HepG2 (cell line): ENCODE measurements around the gene JMJD8. TPM values are rescaled to one million over a fixed set of nuclear protein-coding genes. Genes with fewer than 3 reads are reported as not detected.

Experiments used
- CBX2 ChIP-seq, 2 experiments: fragments of 200-600 bp in 1 of 2; sonication (generic); formaldehyde crosslinking in 1 of 2; IDR thresholded peaks; 2 replicates each; pipeline versions ENCODE4 v1.7.0 to v1.8.1; 2018 to 2022; ENCODE audit warnings: low read depth in 2 of 2, low read length in 1 of 2, mild to moderate bottlenecking in 1 of 2, missing genetic modification reagents in 1 of 2
- CENPX ChIP-seq: sonication (generic); formaldehyde crosslinking; IDR thresholded peaks from 2 replicates; pipeline ENCODE4 v1.9.0; 2021; ENCODE audit warnings: mild to moderate bottlenecking, missing genetic modification reagents, moderate library complexity
- DNMT1 ChIP-seq: sonication (generic); formaldehyde crosslinking; IDR thresholded peaks from 2 replicates; pipeline ENCODE4 v1.5.1; 2020; ENCODE audit warnings: mild to moderate bottlenecking, missing genetic modification reagents
- DR1 ChIP-seq: sonication (generic); formaldehyde crosslinking; IDR thresholded peaks from 2 replicates; pipeline ENCODE4 v1.8.0; 2021; ENCODE audit warnings: mild to moderate bottlenecking, missing genetic modification reagents, inconsistent platforms
- FOXM1 ChIP-seq: sonication (generic); formaldehyde crosslinking; IDR thresholded peaks from 2 replicates; pipeline ENCODE4 v1.5.0; 2020; ENCODE audit warnings: missing genetic modification reagents
- HNF4G ChIP-seq, 2 experiments: sonication (generic) in 1 of 2; formaldehyde crosslinking in 1 of 2; IDR thresholded peaks; 2 replicates each; pipeline versions ENCODE4 v1.4.0 to v1.6.1; 2011 to 2020; ENCODE audit warnings: borderline replicate concordance in 2 of 2, low read depth in 2 of 2, mild to moderate bottlenecking in 2 of 2, low read length in 1 of 2, missing genetic modification reagents in 1 of 2, moderate library complexity in 1 of 2
- MAX ChIP-seq: IDR thresholded peaks from 2 replicates; pipeline ENCODE4 v1.6.1; 2012; ENCODE audit warnings: inconsistent platforms
- MIXL1 ChIP-seq: IDR thresholded peaks from 2 replicates; pipeline ENCODE4 v1.6.1; 2016
- MXI1 ChIP-seq: IDR thresholded peaks from 3 replicates; pipeline ENCODE4 v1.6.1; 2012; ENCODE audit warnings: low read depth, low read length, inconsistent platforms, borderline replicate concordance
- PITX1 ChIP-seq: sonication (generic); formaldehyde crosslinking; IDR thresholded peaks from 2 replicates; pipeline ENCODE4 v1.5.1; 2020; ENCODE audit warnings: mild to moderate bottlenecking, missing genetic modification reagents
- RBM39 ChIP-seq: fragments of 200-400 bp; formaldehyde crosslinking; IDR thresholded peaks from one replicate; pipeline ENCODE4 v1.6.1; 2018; ENCODE audit warnings: antibody characterized with exemption, mild to moderate bottlenecking, low read depth, low read length; ENCODE audit not compliant: poor library complexity, severe bottlenecking
- RFX1 ChIP-seq: fragments of 450-650 bp; IDR thresholded peaks from 2 replicates; pipeline ENCODE4 v1.6.1; 2017
- SIN3A ChIP-seq: IDR thresholded peaks from 2 replicates; pipeline ENCODE4 v1.6.1; 2011; ENCODE audit warnings: low read depth, mild to moderate bottlenecking, control low read depth, low read length, borderline replicate concordance
- SMAD1 ChIP-seq: sonication (generic); formaldehyde crosslinking; IDR thresholded peaks from 2 replicates; pipeline ENCODE4 v1.4.0; 2020; ENCODE audit warnings: missing genetic modification reagents, low read depth, mild to moderate bottlenecking, borderline replicate concordance
- SOX13 ChIP-seq, 3 experiments: fragments of 450-650 bp in 1 of 3; sonication (generic) in 1 of 3; formaldehyde crosslinking in 1 of 3; IDR thresholded peaks in 2 of 3; conservative IDR thresholded peaks in 1 of 3; 2 replicates each; pipeline versions ENCODE4 v1.5.0 to v1.6.1; 2016 to 2020; ENCODE audit warnings: antibody characterized with exemption in 1 of 3, mild to moderate bottlenecking in 1 of 3, missing compliant biosample characterization in 1 of 3, missing genetic modification reagents in 1 of 3, moderate library complexity in 1 of 3
- SUZ12 ChIP-seq: fragments of 150-350 bp; IDR thresholded peaks from 2 replicates; pipeline ENCODE4 v1.6.1; 2014; ENCODE audit warnings: low read depth, low read length
- ZBTB8A ChIP-seq: sonication (generic); formaldehyde crosslinking; IDR thresholded peaks from 2 replicates; pipeline ENCODE4 v1.4.0; 2020; ENCODE audit warnings: mild to moderate bottlenecking, low read depth, missing genetic modification reagents, borderline replicate concordance
- ZEB1 ChIP-seq: IDR thresholded peaks from 2 replicates; pipeline ENCODE4 v1.6.1; 2012; ENCODE audit warnings: mild to moderate bottlenecking, low read depth, inconsistent platforms; ENCODE audit not compliant: insufficient replicate concordance
- ZFP1 ChIP-seq: IDR thresholded peaks from 2 replicates; pipeline ENCODE4 v1.6.1; 2016
- ZNF343 ChIP-seq: sonication (generic); formaldehyde crosslinking; IDR thresholded peaks from 2 replicates; pipeline ENCODE4 v1.4.0; 2020; ENCODE audit warnings: mild to moderate bottlenecking, missing genetic modification reagents
- ZNF772 ChIP-seq: sonication (generic); formaldehyde crosslinking; IDR thresholded peaks from 2 replicates; pipeline ENCODE4 v1.5.0; 2020; ENCODE audit warnings: mild to moderate bottlenecking, missing genetic modification reagents
- ZNF775 ChIP-seq: sonication (generic); formaldehyde crosslinking; IDR thresholded peaks from 2 replicates; pipeline ENCODE4 v1.4.0; 2020; ENCODE audit warnings: missing genetic modification reagents, mild to moderate bottlenecking, moderate library complexity, borderline replicate concordance
- ZNF841 ChIP-seq: sonication (generic); formaldehyde crosslinking; IDR thresholded peaks from 2 replicates; pipeline ENCODE4 v1.8.1; 2023; ENCODE audit warnings: missing genetic modification reagents, borderline replicate concordance
- ZZZ3 ChIP-seq: sonication (generic); formaldehyde crosslinking; IDR thresholded peaks from 2 replicates; pipeline ENCODE4 v1.4.0; 2020; ENCODE audit warnings: missing genetic modification reagents, mild to moderate bottlenecking, borderline replicate concordance
- polyA plus RNA-seq, 8 experiments: library from polyadenylated mRNA; depleted of rRNA in 3 of 8; stranded (reverse) in 7 of 8; unstranded in 1 of 8; fragments of >200 nt; fragmentation: Illumina TruSeq in 4 of 8; extraction: Trizol in 4 of 8; gene quantifications; 2 replicates each; pipeline versions ENCODE4 v1.2.1 to v1.2.3, GENCODE V29; 2011 to 2016; ENCODE audit warnings: low read depth in 4 of 8, missing spikeins in 1 of 8, mixed read lengths in 1 of 8; ENCODE audit not compliant: insufficient read depth in 1 of 8
- total RNA-seq, 5 experiments: library from RNA; depleted of rRNA; stranded (reverse); fragments of >200 nt; fragmentation: Illumina TruSeq; extraction: Trizol; gene quantifications; 2 replicates each; pipeline ENCODE4 v1.2.3, GENCODE V29; 2016; ENCODE audit warnings: low read depth in 1 of 5
- TF ChIP-seq, protein P1 (sequence below): sonication (generic); formaldehyde crosslinking; IDR thresholded peaks from 2 replicates; pipeline ENCODE4 v1.8.0; 2022; ENCODE audit warnings: missing genetic modification reagents, mild to moderate bottlenecking, borderline replicate concordance

The JMJD8 gene
- total and polyA plus RNA-seq, 2 of the 13 experiments (the other 11 are each of a cell fraction or from before 2014, with no cell fraction given), result 2.6 to 11.8 TPM

GRCh38 chr16:642189-643049 is 41.7 kb downstream of the JMJD8 start (continued):
- TF ChIP-seq FOXM1 (CRISPR knock-in tag) (no peak), ZFP1 (CRISPR knock-in tag) (no peak), SUZ12 (no peak), SMAD1 (no peak), RFX1 (no peak), ZNF772 (CRISPR knock-in tag) (no peak), SOX13 (IDR thresholded peaks at IDR 0.05) (no peak), SOX13 (CRISPR knock-in tag; conservative IDR thresholded peaks at IDR 0.05 in 1 of 2, IDR thresholded peaks at IDR 0.05 in 1 of 2) (peak in 1 of 2 experiments; percentile 2; a peak in 1 of 4 replicates), CENPX (CRISPR knock-in tag) (no peak), MXI1 (peak; percentile 67; the same call in 2 of the 3 replicates), MAX (peak; percentile 97), ZNF841 (CRISPR knock-in tag) (no peak), PITX1 (peak; percentile 59), ZNF775 (no peak), ZNF343 (CRISPR knock-in tag) (no peak), SIN3A (no peak), CBX2 (IDR thresholded peaks at IDR 0.05; ENCODE audit: low read depth, low read length) (no peak), CBX2 (CRISPR knock-in tag; IDR thresholded peaks at IDR 0.05; ENCODE audit: low read depth) (no peak), ZEB1 (no peak), MIXL1 (CRISPR knock-in tag) (no peak), HNF4G (IDR thresholded peaks at IDR 0.05; ENCODE audit: borderline replicate concordance, low read depth, low read length) (no peak), HNF4G (CRISPR knock-in tag; IDR thresholded peaks at IDR 0.05; ENCODE audit: borderline replicate concordance, low read depth) (0 out of 2 replicates have a peak, but pooled peaks have one; percentile 24), DNMT1 (CRISPR knock-in tag) (no peak), ZBTB8A (CRISPR knock-in tag) (peak; percentile 44; the same call in 1 of the 2 replicates), RBM39 (no peak), ZZZ3 (CRISPR knock-in tag) (no peak), DR1 (no peak; the same call in 1 of the 2 replicates)
- TF ChIP-seq, protein P1, sequence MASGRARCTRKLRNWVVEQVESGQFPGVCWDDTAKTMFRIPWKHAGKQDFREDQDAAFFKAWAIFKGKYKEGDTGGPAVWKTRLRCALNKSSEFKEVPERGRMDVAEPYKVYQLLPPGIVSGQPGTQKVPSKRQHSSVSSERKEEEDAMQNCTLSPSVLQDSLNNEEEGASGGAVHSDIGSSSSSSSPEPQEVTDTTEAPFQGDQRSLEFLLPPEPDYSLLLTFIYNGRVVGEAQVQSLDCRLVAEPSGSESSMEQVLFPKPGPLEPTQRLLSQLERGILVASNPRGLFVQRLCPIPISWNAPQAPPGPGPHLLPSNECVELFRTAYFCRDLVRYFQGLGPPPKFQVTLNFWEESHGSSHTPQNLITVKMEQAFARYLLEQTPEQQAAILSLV (CRISPR knock-in tag), result no peak
